Esophagus squamous epithelium (tissue), 5 donors: ENCODE results near the gene ITGA2B. TPM values are rescaled to one million over a fixed set of nuclear protein-coding genes. Genes with fewer than 3 reads are reported as not detected.
A peak's percentile ranks its signal among the peaks of the same experiment; 100 is the strongest.

Source experiments
- DNase-seq: peaks from one replicate; lab custom pipeline; 2025; lab: John Stamatoyannopoulos, UW
- H3K27ac ChIP-seq, 4 donors: fragments of 200-600 bp; sonication (generic); one replicate each; pipeline ENCODE4 v1.5.1; 2016 to 2019; ENCODE audit warnings: mild to moderate bottlenecking in 1 of 4
- H3K27me3 ChIP-seq, 4 donors: fragments of 200-600 bp; sonication (generic); 1 replicate in 3 of 4; 2 replicates in 1 of 4; pipeline versions ENCODE4 v1.5.1 to v1.6.0; 2017 to 2021; ENCODE audit warnings: antibody characterized with exemption in 1 of 4
- H3K36me3 ChIP-seq, 3 donors: fragments of 200-600 bp; sonication (generic); one replicate each; pipeline ENCODE4 v1.5.1; 2016 to 2019
- H3K4me1 ChIP-seq, 3 donors: fragments of 200-600 bp; sonication (generic); one replicate each; pipeline ENCODE4 v1.5.1; 2017 to 2019
- H3K4me3 ChIP-seq, 4 donors: fragments of 200-600 bp; sonication (generic); 1 replicate in 3 of 4; 2 replicates in 1 of 4; pipeline ENCODE4 v1.5.1; 2016 to 2019; ENCODE audit warnings: mild to moderate bottlenecking in 2 of 4, moderate library complexity in 1 of 4
- H3K9me3 ChIP-seq, 3 donors: fragments of 200-600 bp; sonication (generic); one replicate each; pipeline ENCODE4 v1.5.1; 2016 to 2019
- CTCF ChIP-seq, 6 experiments: fragments of 450-650 bp in 4 of 6; fragments of 200-600 bp in 2 of 6; sonication (generic) in 2 of 6; IDR thresholded peaks; one replicate each; pipeline ENCODE4 v1.5.1; 2016 to 2019; ENCODE audit warnings: antibody characterized with exemption in 6 of 6, mild to moderate bottlenecking in 4 of 6, moderate library complexity in 4 of 6
- POLR2A ChIP-seq, 4 donors: fragments of 450-650 bp; IDR thresholded peaks; one replicate each; pipeline ENCODE4 v1.6.1; 2017; ENCODE audit warnings: antibody characterized with exemption in 4 of 4, mild to moderate bottlenecking in 4 of 4, moderate library complexity in 3 of 4
- WGBS, 2 donors: methylation state at CpG; one replicate each; pipeline ENCODE4 v1.1.5; 2018; 5-methylcytosine and 5-hydroxymethylcytosine counted together
- intact Hi-C: fragments of 100-400 bp; cut with DNase I; formaldehyde crosslinking; loops from one replicate; pipeline ENCODE4 v1.15.0; 2022
- small RNA-seq, 4 donors: library from RNA; depleted of rRNA; stranded (forward); fragments of <200 nt; gene quantifications; one replicate each; pipeline ENCODE3, GENCODE V24; 2016
- total RNA-seq, 4 donors: library from RNA; depleted of rRNA; stranded (reverse); fragments of >200 nt; gene quantifications; one replicate each; pipeline ENCODE4 v1.1.0, GENCODE V29; 2016
- donor health status: DM: yes; HTN: yes; CAD: no.

Gene ITGA2B
- total RNA-seq, 4 donors from 2014 or later, result 0.26 to 0.76 (median 0.70) TPM; not detected in 1

DNA sequence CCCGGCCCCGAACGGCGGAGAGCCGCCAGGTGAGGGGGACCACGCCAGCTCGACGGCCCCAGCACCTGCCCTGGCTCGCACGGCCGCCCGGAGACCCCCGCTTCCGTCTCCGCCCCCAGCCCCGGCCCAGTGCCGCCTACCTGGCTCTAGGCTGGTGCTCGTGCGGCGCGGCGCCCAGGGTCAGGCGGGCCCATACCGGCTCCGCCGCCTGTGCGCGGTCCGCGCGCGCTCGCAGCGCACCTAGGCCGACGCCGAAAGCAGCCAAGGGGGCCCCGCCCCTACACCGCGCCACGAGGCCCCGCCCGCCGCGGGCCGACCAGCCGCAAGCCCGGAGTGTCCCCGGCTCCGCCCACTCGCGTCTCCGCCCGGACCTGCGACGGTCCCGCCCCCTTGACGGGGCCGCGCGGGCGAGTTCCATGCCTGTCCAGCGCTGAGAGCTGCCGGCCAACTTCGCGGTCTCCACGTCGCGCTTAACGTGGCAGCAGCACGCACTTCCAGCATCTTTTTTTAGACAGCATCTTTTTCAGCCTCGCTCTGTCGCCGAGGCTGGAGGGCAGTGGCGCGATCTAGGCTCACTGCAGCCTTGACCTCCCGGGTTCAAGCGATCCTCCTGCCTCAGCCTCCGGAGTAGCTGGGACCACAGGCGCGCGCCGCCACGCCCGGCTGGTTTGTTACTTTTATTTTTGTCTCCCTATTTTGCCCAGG lies 64.7 kb downstream of the ITGA2B start, which contains the start of gene SLC25A39:
Gene SLC25A39 (minus strand): TSS at position 253 of the 705 bp plus-strand sequence. CDS start 1,261 bp downstream, outside the sequence.
- peaks cover 23 to 56% (median 26%) of the 10 kb centered on the region in 3 donors for H3K4me1 ChIP-seq
- H3K27ac ChIP-seq, result peak within 1 kb of the TSS; percentile 88 to 94 (median 94)
- H3K4me3 ChIP-seq, result peak within 1 kb of the TSS; percentile 77 to 90 (median 88)
- H3K36me3 ChIP-seq, result peaks cover 19 to 34% (median 26%) of the 10 kb centered on the region in 3 donors
- TF ChIP-seq CTCF (IDR thresholded peaks at IDR 0.05), result peak in 1 of 6 experiments; percentile 42
- TF ChIP-seq POLR2A (IDR thresholded peaks at IDR 0.05), result peak in 3 of 4 donors; percentile 66 to 83 (median 69)
- DNase-seq, result peak; percentile 66
- no peaks in the 10 kb centered on the region for H3K9me3 ChIP-seq
- no peaks in the 10 kb centered on the region for H3K27me3 ChIP-seq
- 0 to 1% methylated on average over 10 to 30 of the region's 85 CpGs for WGBS, 2 donors
- intact Hi-C loops, result loop anchor here (5.0 kb wide), 1 partner anchor 112 kb away; no protein-coding TSS in a partner anchor

DNA sequence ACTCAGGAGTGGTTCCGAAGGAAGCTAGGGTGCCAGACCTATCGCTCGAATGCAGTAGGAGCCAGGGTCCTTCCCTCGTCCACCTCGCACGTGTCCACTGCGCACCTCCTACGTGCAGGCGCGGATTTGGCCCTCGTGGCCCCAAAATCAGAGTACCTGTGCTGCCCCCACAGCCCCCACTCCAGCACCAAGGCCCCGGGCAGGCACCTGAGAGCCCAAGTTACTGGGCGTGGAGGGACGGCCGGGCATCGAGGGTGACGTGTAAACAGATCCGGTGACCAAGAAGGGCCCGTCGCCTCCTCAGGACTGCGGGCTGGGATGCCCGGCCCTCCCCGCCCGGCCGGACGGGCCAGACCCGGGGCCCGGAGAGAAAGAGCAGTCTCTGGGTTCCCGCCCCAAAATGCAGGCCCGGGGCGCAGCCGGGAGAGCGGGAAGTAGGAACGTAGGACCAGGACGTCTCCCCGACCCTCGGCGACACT lies 65.3 kb downstream of the ITGA2B start:
- peak overlapping the region; percentile 77 to 90 (median 88) for H3K4me3 ChIP-seq
- H3K4me1 ChIP-seq, result peaks cover 23 to 56% (median 26%) of the 10 kb centered on the region in 3 donors
- no peak for DNase-seq
- H3K27me3 ChIP-seq, result no peaks in the 10 kb centered on the region
- no peaks in the 10 kb centered on the region for H3K9me3 ChIP-seq
- peaks cover 23 to 40% (median 32%) of the 10 kb centered on the region in 3 donors for H3K36me3 ChIP-seq
- intact Hi-C loops, result loop anchor here (5.0 kb wide), 1 partner anchor 112 kb away; no protein-coding TSS in a partner anchor
- 0% methylated on average over 7 of the region's 38 CpGs; no CpG with 5 or more reads in 1 of the 2 donors for WGBS, 2 donors
- peak overlapping the region; percentile 88 to 94 (median 94) for H3K27ac ChIP-seq
- TF ChIP-seq POLR2A (IDR thresholded peaks at IDR 0.05) (no peak), CTCF (IDR thresholded peaks at IDR 0.05) (no peak)

DNA sequence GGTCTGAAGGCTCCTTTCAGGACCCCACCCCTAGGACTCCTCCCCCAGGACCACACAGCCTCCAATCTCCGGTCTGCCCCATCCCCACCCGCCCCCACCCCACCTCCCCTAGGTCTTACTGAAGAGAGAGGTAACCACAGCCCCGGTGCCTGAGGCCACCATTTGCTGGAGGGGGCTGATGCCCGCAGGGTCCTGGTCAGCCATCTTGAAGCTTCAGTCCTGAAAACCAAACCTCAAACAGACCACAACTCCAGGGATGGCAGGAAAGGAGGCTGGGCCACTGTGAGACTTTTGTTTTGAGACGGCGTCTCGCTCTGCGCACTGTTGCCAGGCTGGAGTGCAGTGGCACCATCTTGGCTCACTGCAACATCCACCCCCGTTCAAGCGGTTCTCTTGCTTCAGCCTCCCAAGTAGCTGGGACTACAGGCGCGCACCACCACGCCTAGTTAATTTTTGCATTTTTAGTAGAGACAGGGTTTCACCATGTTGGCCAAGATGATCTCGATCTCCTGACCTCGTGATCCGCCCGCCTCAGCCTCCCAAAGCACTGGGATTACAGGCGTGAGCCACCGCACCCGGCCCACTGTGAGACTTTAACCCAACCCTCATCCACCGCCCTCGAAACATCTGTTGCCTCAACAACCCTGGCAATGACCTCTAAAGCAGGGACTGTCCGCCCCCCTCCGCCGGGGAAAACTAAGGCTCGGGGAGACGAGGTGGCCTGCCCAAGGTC lies 65.9 kb downstream of the ITGA2B start:
- TF ChIP-seq CTCF (IDR thresholded peaks at IDR 0.05) (no peak), POLR2A (IDR thresholded peaks at IDR 0.05) (no peak)
- Histone ChIP-seq H3K9me3 (no peaks in the 10 kb centered on the region), H3K36me3 (peaks cover 23 to 46% (median 32%) of the 10 kb centered on the region in 3 donors), H3K4me3 (peak overlapping the region; percentile 77 to 90 (median 88)), H3K27me3 (no peaks in the 10 kb centered on the region), H3K4me1 (peaks cover 23 to 53% (median 26%) of the 10 kb centered on the region in 3 donors), H3K27ac (peak overlapping the region; percentile 88 to 94 (median 94))
- intact Hi-C loops, result loop anchor here (5.0 kb wide), 1 partner anchor 111 kb away; no protein-coding TSS in a partner anchor
- 82 to 95% methylated on average over 4 to 13 of the region's 27 CpGs for WGBS, 2 donors
- DNase-seq, result no peak

DNA sequence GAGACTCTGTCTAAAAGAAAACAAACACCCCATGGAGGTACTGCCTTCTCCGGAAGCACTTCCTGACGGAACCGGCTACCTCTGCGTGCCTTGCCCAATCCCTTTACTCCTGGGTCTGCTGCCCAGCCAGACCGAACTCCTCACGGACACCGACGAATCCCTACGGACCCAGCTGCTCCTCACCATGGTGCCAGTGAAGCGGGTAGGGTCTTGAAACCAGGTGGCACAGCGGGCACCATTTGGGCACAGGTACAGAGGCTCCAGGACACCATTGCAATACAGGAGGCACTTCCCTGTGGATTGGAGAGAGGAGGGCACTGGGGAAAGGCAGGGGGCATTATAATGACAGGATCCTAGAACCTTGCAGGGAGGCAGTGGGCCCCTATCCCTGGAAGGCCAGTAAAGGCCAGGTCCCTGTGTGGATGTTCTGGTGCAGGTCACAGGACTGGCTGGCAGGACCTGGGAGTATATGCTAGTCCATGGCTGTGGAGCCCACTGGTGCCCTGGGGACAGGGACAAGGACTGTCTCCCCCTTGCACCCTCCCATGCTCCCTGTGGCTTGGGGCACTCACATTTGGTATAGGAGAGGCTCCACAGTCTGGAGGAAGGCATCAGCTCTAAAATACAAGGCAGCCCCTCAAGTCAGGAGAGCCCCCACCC lies 67.1 kb downstream of the ITGA2B start:
- Histone ChIP-seq H3K4me3 (no peak overlapping the region), H3K27me3 (peaks cover 0 to 10% (median 0%) of the 10 kb centered on the region in 4 donors), H3K36me3 (peaks cover 23 to 46% (median 32%) of the 10 kb centered on the region in 3 donors), H3K9me3 (no peaks in the 10 kb centered on the region), H3K27ac (no peak overlapping the region), H3K4me1 (peaks cover 22 to 44% (median 26%) of the 10 kb centered on the region in 3 donors)
- WGBS, 2 donors, result 91% methylated on average over 9 of the region's 11 CpGs; no CpG with 5 or more reads in 1 of the 2 donors
- DNase-seq, result no peak
- intact Hi-C loops, result loop anchor here (5.0 kb wide), 1 partner anchor 110 kb away; no protein-coding TSS in a partner anchor
- TF ChIP-seq CTCF (IDR thresholded peaks at IDR 0.05) (no peak), POLR2A (IDR thresholded peaks at IDR 0.05) (no peak)

Small RNAs within 50 kb of the gene (small RNA-seq; reads per million reads assigned to genes)
- 0 to 0.14 (median 0) reads per million in 4 donors for gene RN7SL258P

Other genes with a start within 250 kb of the ITGA2B start
- 1 to 10 TPM; 1.9 to 4.7 (median 4.0) TPM for gene HROB, start 247.7 kb downstream of the ITGA2B start, total RNA-seq
- under 1 TPM in 1 of 4 donors, not detected in 3; 0.11 TPM for gene ASB16, start 218.9 kb downstream of the ITGA2B start, total RNA-seq
- 10 to 100 TPM; 14.6 to 25.5 (median 21.6) TPM for gene TMUB2, start 202.7 kb downstream of the ITGA2B start, total RNA-seq
- gene ATXN7L3, start 189.8 kb downstream of the ITGA2B start, total RNA-seq, result 10 to 100 TPM; 37.7 to 47.3 (median 44.0) TPM
- 10 to 100 TPM; 38.9 to 57.4 (median 51.0) TPM for gene UBTF, start 170.0 kb downstream of the ITGA2B start, total RNA-seq
- gene SLC4A1, start 121.5 kb downstream of the ITGA2B start, total RNA-seq, result not detected
- gene RUNDC3A, start 81.0 kb downstream of the ITGA2B start, total RNA-seq, result 1 to 10 TPM in 2 of 4 donors, under 1 TPM in 2; 0.23 to 1.1 (median 0.81) TPM
- 100 to 1,000 TPM in 2 of 4 donors, 10 to 100 TPM in 2; 93.2 to 148 (median 107) TPM for gene SLC25A39, start 64.8 kb downstream of the ITGA2B start, total RNA-seq
- gene GRN, start 44.3 kb downstream of the ITGA2B start, total RNA-seq, result 1,000 to 10,000 TPM in 1 of 4 donors, 100 to 1,000 TPM in 3; 428 to 1,204 (median 642) TPM
- gene FAM171A2, start 25.8 kb downstream of the ITGA2B start, total RNA-seq, result 10 to 100 TPM in 1 of 4 donors, 1 to 10 TPM in 2, under 1 TPM in 1; 0.35 to 17.4 (median 3.2) TPM
- gene GPATCH8, start 113.8 kb upstream of the ITGA2B start, total RNA-seq, result 10 to 100 TPM; 15.3 to 35.5 (median 24.9) TPM
- 1 to 10 TPM in 2 of 4 donors, under 1 TPM in 1, not detected in 1; 0.26 to 1.5 (median 1.3) TPM for gene FZD2, start 167.8 kb upstream of the ITGA2B start, total RNA-seq